IMR-90 (cell line): ENCODE data around the gene TMEM208. TPM values are rescaled to one million over a fixed set of nuclear protein-coding genes. Genes with fewer than 3 reads are reported as not detected.

Experiments
- ATAC-seq: fragments of 200-7000 bp; cut with Tn5 transposase; 2 replicates; pipeline ENCODE4 v1.9.1; 2020; ENCODE audit warnings: low read depth, mild to moderate bottlenecking, moderate library complexity
- BruUV-seq: library from RNA; stranded (reverse); fragments of 400-500 nt; replicated peaks from 2 replicates; lab custom pipeline; 2021; lab: Mats Ljungman, UMichigan
- CTCF ChIA-PET: fragments of 300-600 bp; formaldehyde crosslinking; extraction: SDS; loops from one replicate; lab custom pipeline; 2021; ENCODE audit warnings: antibody characterized with exemption; lab: Yijun Ruan, JAX
- POLR2A ChIA-PET: fragments of 300-600 bp; sonication (Branson Sonifier 250); formaldehyde crosslinking; loops from one replicate; lab custom pipeline; 2022; ENCODE audit warnings: antibody characterized with exemption; ENCODE audit not compliant: unreplicated experiment; lab: Charles Lee
- DNase-seq: peaks from one replicate; pipeline ENCODE4 v3.0.0; 2013
- H2AFZ ChIP-seq: replicated peaks from 2 replicates; pipeline ENCODE3; 2013; ENCODE audit warnings: low read length, mild to moderate bottlenecking; ENCODE audit not compliant: poor library complexity
- H2AK5ac ChIP-seq: 2 replicates; pipeline ENCODE4 v1.6.1; 2013; ENCODE audit warnings: low read depth, low read length, inconsistent platforms
- H2AK9ac ChIP-seq: replicated peaks from 2 replicates; pipeline ENCODE3; 2013; ENCODE audit warnings: mild to moderate bottlenecking, low read depth, low read length, moderate library complexity; ENCODE audit not compliant: poor library complexity
- H2BK120ac ChIP-seq: 2 replicates; pipeline ENCODE4 v1.6.1; 2013; ENCODE audit warnings: low read depth, low read length, inconsistent platforms
- H2BK15ac ChIP-seq: 3 replicates; pipeline ENCODE4 v1.6.1; 2013; ENCODE audit warnings: low read depth, low read length, inconsistent platforms
- H2BK20ac ChIP-seq: 2 replicates; pipeline ENCODE4 v1.6.1; 2013; ENCODE audit warnings: low read depth, mild to moderate bottlenecking, inconsistent platforms, low read length, moderate library complexity
- H2BK5ac ChIP-seq: 2 replicates; pipeline ENCODE4 v1.6.1; 2013; ENCODE audit warnings: mild to moderate bottlenecking, low read depth, low read length, inconsistent platforms; ENCODE audit not compliant: poor library complexity, severe bottlenecking
- H3K14ac ChIP-seq: replicated peaks from 2 replicates; pipeline ENCODE4 v1.6.1; 2013; ENCODE audit warnings: low read depth, low read length, inconsistent platforms
- H3K18ac ChIP-seq: 2 replicates; pipeline ENCODE4 v1.6.1; 2013; ENCODE audit warnings: low read depth, low read length, control low read depth
- H3K23ac ChIP-seq: 2 replicates; pipeline ENCODE4 v1.6.1; 2013; ENCODE audit warnings: low read depth, low read length, inconsistent platforms
- H3K27ac ChIP-seq: 2 replicates; pipeline ENCODE4 v1.5.1; 2013; ENCODE audit warnings: mild to moderate bottlenecking, control low read depth, low read length; ENCODE audit not compliant: insufficient read depth
- H3K27me3 ChIP-seq: 2 replicates; pipeline ENCODE4 v1.6.1; 2013; ENCODE audit warnings: low read length; ENCODE audit not compliant: control insufficient read depth, insufficient read depth
- H3K36me3 ChIP-seq: 2 replicates; pipeline ENCODE4 v1.6.1; 2013; ENCODE audit warnings: low read length, mixed read lengths; ENCODE audit not compliant: control insufficient read depth, insufficient read depth
- H3K4ac ChIP-seq: 2 replicates; pipeline ENCODE4 v1.6.1; 2013; ENCODE audit warnings: low read depth, low read length, inconsistent platforms
- H3K4me1 ChIP-seq: 2 replicates; pipeline ENCODE4 v1.6.1; 2013; ENCODE audit warnings: low read length, mixed read lengths; ENCODE audit not compliant: control insufficient read depth, insufficient read depth
- H3K4me2 ChIP-seq: 2 replicates; pipeline ENCODE4 v1.6.1; 2013; ENCODE audit warnings: low read depth, mild to moderate bottlenecking, control low read depth, low read length, moderate library complexity
- H3K4me3 ChIP-seq: 2 replicates; pipeline ENCODE4 v1.5.1; 2013; ENCODE audit warnings: low read depth, mild to moderate bottlenecking, control low read depth, low read length, moderate library complexity; ENCODE audit not compliant: insufficient read depth
- H3K56ac ChIP-seq: 2 replicates; pipeline ENCODE4 v1.6.1; 2013; ENCODE audit warnings: low read length, inconsistent platforms; ENCODE audit not compliant: insufficient read depth; ENCODE audit errors: extremely low read depth
- H3K79me1 ChIP-seq, 2 experiments: 2 replicates each; pipeline ENCODE4 v1.6.1; 2013; ENCODE audit warnings: low read length in 2 of 2, inconsistent platforms in 1 of 2, low read depth in 1 of 2
- H3K9ac ChIP-seq: 2 replicates; pipeline ENCODE4 v1.6.1; 2013; ENCODE audit warnings: low read depth, low read length, control low read depth
- H3K9me1 ChIP-seq: 2 replicates; pipeline ENCODE4 v1.6.1; 2013; ENCODE audit warnings: low read length, inconsistent platforms; ENCODE audit not compliant: insufficient read depth
- H3K9me3 ChIP-seq: 2 replicates; pipeline ENCODE4 v1.6.1; 2013; ENCODE audit warnings: low read length; ENCODE audit not compliant: control insufficient read depth, insufficient read depth
- H4K20me1 ChIP-seq: 2 replicates; pipeline ENCODE4 v1.6.1; 2013; ENCODE audit warnings: low read length, inconsistent platforms; ENCODE audit not compliant: insufficient read depth
- H4K5ac ChIP-seq: 2 replicates; pipeline ENCODE4 v1.6.1; 2013; ENCODE audit warnings: mild to moderate bottlenecking, low read depth, low read length, control low read depth
- H4K8ac ChIP-seq, 2 experiments: 2 replicates each; pipeline ENCODE4 v1.6.1; 2013; ENCODE audit warnings: low read depth in 2 of 2, low read length in 2 of 2, control low read depth in 1 of 2, inconsistent platforms in 1 of 2
- H4K91ac ChIP-seq: 2 replicates; pipeline ENCODE4 v1.6.1; 2013; ENCODE audit warnings: low read depth, low read length, inconsistent platforms; ENCODE audit not compliant: insufficient read depth
- BHLHE40 ChIP-seq: fragments of 150-350 bp; IDR thresholded peaks from 2 replicates; pipeline ENCODE4 v1.6.1; 2016; ENCODE audit warnings: mild to moderate bottlenecking, low read depth, low read length
- CEBPB ChIP-seq: IDR thresholded peaks from 2 replicates; pipeline ENCODE4 v1.6.1; 2012; ENCODE audit warnings: low read depth, low read length, improper control_type of control experiment
- CHD1 ChIP-seq: IDR thresholded peaks from 2 replicates; pipeline ENCODE4 v1.6.1; 2012; ENCODE audit warnings: low read depth, low read length, improper control_type of control experiment
- FOS ChIP-seq: fragments of 150-350 bp; IDR thresholded peaks from 2 replicates; pipeline ENCODE4 v1.6.1; 2016; ENCODE audit warnings: low read depth, low read length
- MAFK ChIP-seq: IDR thresholded peaks from 2 replicates; pipeline ENCODE4 v1.6.1; 2012; ENCODE audit warnings: low read depth, low read length, improper control_type of control experiment
- MAZ ChIP-seq: IDR thresholded peaks from 2 replicates; pipeline ENCODE4 v1.6.1; 2012; ENCODE audit warnings: low read depth, mild to moderate bottlenecking, low read length, improper control_type of control experiment, moderate library complexity, borderline replicate concordance
- MXI1 ChIP-seq: IDR thresholded peaks from 2 replicates; pipeline ENCODE4 v1.6.1; 2012; ENCODE audit warnings: low read depth, mild to moderate bottlenecking, low read length, moderate library complexity, borderline replicate concordance
- NFE2L2 ChIP-seq: fragments of 150-350 bp; IDR thresholded peaks from 2 replicates; pipeline ENCODE4 v1.6.1; 2016; ENCODE audit warnings: low read depth, mild to moderate bottlenecking, low read length
- POLR2A ChIP-seq: IDR thresholded peaks from 2 replicates; pipeline ENCODE4 v1.6.1; 2012; ENCODE audit warnings: mild to moderate bottlenecking, low read depth, low read length
- RAD21 ChIP-seq: IDR thresholded peaks from 2 replicates; pipeline ENCODE4 v1.6.1; 2012; ENCODE audit warnings: low read length, improper control_type of control experiment
- RCOR1 ChIP-seq: IDR thresholded peaks from 2 replicates; pipeline ENCODE4 v1.6.1; 2012; ENCODE audit warnings: mild to moderate bottlenecking, low read length, improper control_type of control experiment; ENCODE audit not compliant: insufficient replicate concordance
- RFX5 ChIP-seq: IDR thresholded peaks from 2 replicates; pipeline ENCODE4 v1.8.0; 2012; ENCODE audit warnings: low read depth, mild to moderate bottlenecking, low read length, moderate library complexity
- SMC3 ChIP-seq: fragments of 150-350 bp; IDR thresholded peaks from 2 replicates; pipeline ENCODE4 v1.6.1; 2016; ENCODE audit warnings: low read depth, mild to moderate bottlenecking, antibody characterized with exemption, low read length, moderate library complexity
- WGBS, 2 experiments: methylation state at CpG; one replicate each; pipeline versions ENCODE4 v1.1.5 to v1.1.7; 2013; ENCODE audit warnings: missing lambda C conversion rate in 2 of 2; ENCODE audit not compliant: insufficient read length in 1 of 2; ENCODE audit errors: extremely low coverage in 2 of 2; 5-methylcytosine and 5-hydroxymethylcytosine counted together
- dilution Hi-C: fragments of 300-500 bp; cut with HindIII; formaldehyde crosslinking; loops from one replicate; pipeline ENCODE4 v1.14.3; 2018; ENCODE audit warnings: low sequenced_read_pairs; ENCODE audit not compliant: unreplicated experiment
- in situ Hi-C: fragments of 300-500 bp; cut with MboI; formaldehyde crosslinking; loops from 3 replicates; pipeline ENCODE4 v1.14.3; 2019; ENCODE audit warnings: low sequenced_read_pairs, inconsistent platforms, mixed read lengths
- intact Hi-C: fragments of 100-400 bp; cut with micrococcal nuclease; formaldehyde crosslinking; loops from 2 replicates; pipeline ENCODE4 v1.10.0; 2022
- polyA plus RNA-seq, 3 experiments: library from polyadenylated mRNA; depleted of rRNA; stranded (reverse); fragments of >200 nt; gene quantifications; 2 replicates each; pipeline ENCODE4 v1.2.3, GENCODE V29; 2012; ENCODE audit warnings: low replicate concordance in 1 of 3
- total RNA-seq: library from RNA; depleted of rRNA; stranded (reverse); fragments of >200 nt; gene quantifications from 2 replicates; pipeline ENCODE4 v1.2.3, GENCODE V29; 2012
- TF ChIP-seq, protein P1 (sequence below): fragments of 150-350 bp; IDR thresholded peaks from 2 replicates; pipeline ENCODE4 v1.6.1; 2016; ENCODE audit warnings: low read depth, mild to moderate bottlenecking, low read length, moderate library complexity, borderline replicate concordance
- TF ChIP-seq, protein P2 (sequence below): fragments of 150-350 bp; IDR thresholded peaks from 2 replicates; pipeline ENCODE4 v1.6.1; 2017; ENCODE audit warnings: mild to moderate bottlenecking, antibody characterized with exemption, low read length, low read depth
- TF ChIP-seq, protein P3 (sequence below): conservative IDR thresholded peaks from 2 replicates; pipeline ENCODE4 v1.5.1; 2012; ENCODE audit warnings: mild to moderate bottlenecking, low read depth, low read length, improper control_type of control experiment

Gene TMEM208
- total and polyA plus RNA-seq, 2 of the 4 experiments (the other 2 are of a cell fraction), result 65.6 to 66.5 TPM

DNA sequence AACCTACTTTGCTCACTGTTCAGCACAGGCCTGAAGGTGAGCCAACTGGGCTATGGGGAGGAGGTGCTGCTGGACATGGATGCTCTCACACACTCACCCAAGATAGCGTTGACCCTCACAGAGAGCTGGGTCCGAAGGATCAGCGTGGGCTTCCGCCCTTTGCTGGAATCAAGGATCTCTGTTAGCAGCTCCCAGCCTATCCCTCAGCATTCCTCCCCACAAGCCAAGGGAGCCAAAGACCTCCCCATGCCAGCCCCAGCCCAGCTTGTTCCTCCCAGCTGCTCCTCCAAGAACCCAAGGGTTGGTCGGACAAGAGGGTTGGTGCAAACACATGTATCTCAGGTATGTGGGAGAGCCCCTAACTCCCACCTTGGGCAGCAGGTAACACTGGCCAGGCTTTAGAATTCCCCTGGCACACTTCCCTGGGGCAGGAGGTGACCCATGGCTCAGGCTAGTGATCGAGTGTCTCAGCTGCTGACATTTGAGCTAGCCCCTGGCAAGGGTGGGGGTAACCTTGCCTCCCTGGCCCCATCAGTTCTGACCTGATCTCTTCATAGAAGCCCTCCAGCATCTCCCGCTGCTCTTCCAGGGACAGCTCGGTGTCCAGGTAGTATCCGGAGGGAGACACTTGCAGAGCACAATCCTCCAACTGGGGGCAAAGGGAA, 12.0 kb downstream of the TMEM208 start:
- H4K5ac ChIP-seq, result no peak overlapping the region
- no peak overlapping the region for H2BK15ac ChIP-seq
- H3K9me3 ChIP-seq, result no peaks in the 10 kb centered on the region
- no peak overlapping the region for H3K4ac ChIP-seq
- H2BK120ac ChIP-seq, result no peak overlapping the region
- no peak for ATAC-seq
- no peak overlapping the region for H3K18ac ChIP-seq
- BruUV-seq, result no TSS peak
- in situ Hi-C loops, result no loop called here
- peaks cover 32 to 77% of the 10 kb centered on the region in 2 experiments; a peak in 3 of 4 replicates for H3K79me1 ChIP-seq
- ChIA-PET POLR2A (no interaction called here), CTCF (no interaction called here)
- no peak overlapping the region for H2AK9ac ChIP-seq
- no peak overlapping the region for H3K4me2 ChIP-seq
- H3K56ac ChIP-seq, result no peak overlapping the region
- no peak overlapping the region for H3K27ac ChIP-seq
- WGBS, 2 experiments, result 100% methylated on average over 3 of the region's 9 CpGs; no CpG with 5 or more reads in 1 of the 2 experiments
- H2BK5ac ChIP-seq, result no peak overlapping the region
- no peak overlapping the region for H2BK20ac ChIP-seq
- no peak overlapping the region for H3K9ac ChIP-seq
- H4K91ac ChIP-seq, result 0 out of 2 replicates have a peak overlapping the region, but pooled peaks have one; percentile 8
- H3K23ac ChIP-seq, result no peak overlapping the region
- H3K4me1 ChIP-seq, result peaks cover 27% of the 10 kb centered on the region
- H2AK5ac ChIP-seq, result peak overlapping the region; percentile 71; the same call in 1 of the 2 replicates
- intact Hi-C loops, result no loop called here
- dilution Hi-C loops, result no loop called here
- H4K20me1 ChIP-seq, result no peaks in the 10 kb centered on the region; the same call in 1 of the 2 replicates
- no peak overlapping the region for H3K14ac ChIP-seq
- TF ChIP-seq, protein P1, sequence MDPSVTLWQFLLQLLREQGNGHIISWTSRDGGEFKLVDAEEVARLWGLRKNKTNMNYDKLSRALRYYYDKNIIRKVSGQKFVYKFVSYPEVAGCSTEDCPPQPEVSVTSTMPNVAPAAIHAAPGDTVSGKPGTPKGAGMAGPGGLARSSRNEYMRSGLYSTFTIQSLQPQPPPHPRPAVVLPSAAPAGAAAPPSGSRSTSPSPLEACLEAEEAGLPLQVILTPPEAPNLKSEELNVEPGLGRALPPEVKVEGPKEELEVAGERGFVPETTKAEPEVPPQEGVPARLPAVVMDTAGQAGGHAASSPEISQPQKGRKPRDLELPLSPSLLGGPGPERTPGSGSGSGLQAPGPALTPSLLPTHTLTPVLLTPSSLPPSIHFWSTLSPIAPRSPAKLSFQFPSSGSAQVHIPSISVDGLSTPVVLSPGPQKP, result no peak
- TF ChIP-seq MAZ (no peak), CHD1 (no peak), FOS (no peak), CEBPB (no peak), NFE2L2 (no peak), RFX5 (no peak), MAFK (no peak), RAD21 (no peak), POLR2A (no peak), MXI1 (no peak), RCOR1 (no peak), SMC3 (no peak), BHLHE40 (no peak)
- TF ChIP-seq, protein P2, sequence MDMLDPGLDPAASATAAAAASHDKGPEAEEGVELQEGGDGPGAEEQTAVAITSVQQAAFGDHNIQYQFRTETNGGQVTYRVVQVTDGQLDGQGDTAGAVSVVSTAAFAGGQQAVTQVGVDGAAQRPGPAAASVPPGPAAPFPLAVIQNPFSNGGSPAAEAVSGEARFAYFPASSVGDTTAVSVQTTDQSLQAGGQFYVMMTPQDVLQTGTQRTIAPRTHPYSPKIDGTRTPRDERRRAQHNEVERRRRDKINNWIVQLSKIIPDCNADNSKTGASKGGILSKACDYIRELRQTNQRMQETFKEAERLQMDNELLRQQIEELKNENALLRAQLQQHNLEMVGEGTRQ, result no peak
- TF ChIP-seq, protein P3, sequence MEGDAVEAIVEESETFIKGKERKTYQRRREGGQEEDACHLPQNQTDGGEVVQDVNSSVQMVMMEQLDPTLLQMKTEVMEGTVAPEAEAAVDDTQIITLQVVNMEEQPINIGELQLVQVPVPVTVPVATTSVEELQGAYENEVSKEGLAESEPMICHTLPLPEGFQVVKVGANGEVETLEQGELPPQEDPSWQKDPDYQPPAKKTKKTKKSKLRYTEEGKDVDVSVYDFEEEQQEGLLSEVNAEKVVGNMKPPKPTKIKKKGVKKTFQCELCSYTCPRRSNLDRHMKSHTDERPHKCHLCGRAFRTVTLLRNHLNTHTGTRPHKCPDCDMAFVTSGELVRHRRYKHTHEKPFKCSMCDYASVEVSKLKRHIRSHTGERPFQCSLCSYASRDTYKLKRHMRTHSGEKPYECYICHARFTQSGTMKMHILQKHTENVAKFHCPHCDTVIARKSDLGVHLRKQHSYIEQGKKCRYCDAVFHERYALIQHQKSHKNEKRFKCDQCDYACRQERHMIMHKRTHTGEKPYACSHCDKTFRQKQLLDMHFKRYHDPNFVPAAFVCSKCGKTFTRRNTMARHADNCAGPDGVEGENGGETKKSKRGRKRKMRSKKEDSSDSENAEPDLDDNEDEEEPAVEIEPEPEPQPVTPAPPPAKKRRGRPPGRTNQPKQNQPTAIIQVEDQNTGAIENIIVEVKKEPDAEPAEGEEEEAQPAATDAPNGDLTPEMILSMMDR, result no peak
- H3K27me3 ChIP-seq, result no peaks in the 10 kb centered on the region
- H3K36me3 ChIP-seq, result peaks cover 44% of the 10 kb centered on the region
- no peak overlapping the region for H4K8ac ChIP-seq
- H2AFZ ChIP-seq, result no peak overlapping the region
- DNase-seq, result no peak
- peaks cover 30% of the 10 kb centered on the region for H3K9me1 ChIP-seq
- H3K4me3 ChIP-seq, result no peak overlapping the region
